WTC11 (cell line): ENCODE data around the gene KRT80. TPM values are rescaled to one million over a fixed set of nuclear protein-coding genes. Genes with fewer than 3 reads are reported as not detected.
A peak's percentile ranks its signal among the peaks of the same experiment; 100 is the strongest.

ENCODE experiments used
- ATAC-seq: fragments of 200-7000 bp; cut with Tn5 transposase; 2 replicates; pipeline ENCODE4 v1.10.0; 2021; ENCODE audit warnings: mild to moderate bottlenecking, moderate library complexity
- CTCF ChIA-PET: fragments of 300-600 bp; sonication (Branson Sonifier 250); formaldehyde crosslinking; loops from one replicate; lab custom pipeline; 2021; ENCODE audit warnings: antibody characterized with exemption; lab: Charles Lee
- POLR2A ChIA-PET: fragments of 350-600 bp; sonication (Branson Sonifier 250); formaldehyde crosslinking; loops from one replicate; lab custom pipeline; 2021; ENCODE audit warnings: antibody characterized with exemption; lab: Charles Lee
- DNase-seq: peaks from one replicate; pipeline ENCODE4 v3.0.0; 2021; ENCODE audit warnings: low spot score
- H3K27ac Mint-ChIP-seq: 2 replicates; pipeline ENCODE4 v1.8.0; 2021; ENCODE audit warnings: mixed read lengths
- H3K27me3 Mint-ChIP-seq: 2 replicates; pipeline ENCODE4 v1.8.0; 2021; ENCODE audit warnings: low read depth, mild to moderate bottlenecking, moderate library complexity, mixed read lengths
- H3K36me3 Mint-ChIP-seq: 2 replicates; pipeline ENCODE4 v1.8.0; 2021; ENCODE audit warnings: mixed read lengths
- H3K4me1 Mint-ChIP-seq: 2 replicates; pipeline ENCODE4 v1.8.0; 2022; ENCODE audit warnings: mixed read lengths
- H3K4me3 Mint-ChIP-seq: 2 replicates; pipeline ENCODE4 v1.8.0; 2021; ENCODE audit warnings: mild to moderate bottlenecking, moderate library complexity, mixed read lengths
- H3K9me3 Mint-ChIP-seq: 2 replicates; pipeline ENCODE4 v1.8.0; 2021; ENCODE audit warnings: mixed read lengths
- CBFB ChIP-seq: sonication (generic); formaldehyde crosslinking; IDR thresholded peaks from 2 replicates; pipeline ENCODE4 v1.8.1; 2022; ENCODE audit warnings: mild to moderate bottlenecking, low read depth, missing genetic modification reagents
- CREB1 ChIP-seq: sonication (generic); formaldehyde crosslinking; IDR thresholded peaks from 2 replicates; pipeline ENCODE4 v1.8.0; 2023; ENCODE audit warnings: mild to moderate bottlenecking, missing genetic modification reagents
- EMX1 ChIP-seq: fragments of 250-450 bp; sonication (Bioruptor Pico); IDR thresholded peaks from 2 replicates; pipeline ENCODE4 v1.8.0; 2021; ENCODE audit warnings: mild to moderate bottlenecking
- ERG ChIP-seq: fragments of 250-450 bp; sonication (Bioruptor Pico); IDR thresholded peaks from 2 replicates; pipeline ENCODE4 v1.8.0; 2021; ENCODE audit warnings: mild to moderate bottlenecking
- FOXP4 ChIP-seq: sonication (generic); formaldehyde crosslinking; IDR thresholded peaks from 2 replicates; pipeline ENCODE4 v1.8.0; 2022; ENCODE audit warnings: mild to moderate bottlenecking, missing genetic modification reagents
- GABPB1 ChIP-seq: sonication (generic); formaldehyde crosslinking; IDR thresholded peaks from 2 replicates; pipeline ENCODE4 v1.8.1; 2023; ENCODE audit warnings: mild to moderate bottlenecking, missing genetic modification reagents
- GRHL2 ChIP-seq: fragments of 250-450 bp; sonication (Bioruptor Pico); IDR thresholded peaks from 2 replicates; pipeline ENCODE4 v1.8.0; 2022; ENCODE audit warnings: mild to moderate bottlenecking, moderate library complexity; ENCODE audit not compliant: insufficient replicate concordance, severe bottlenecking
- JAZF1 ChIP-seq: fragments of 250-450 bp; sonication (Bioruptor Pico); IDR thresholded peaks from 2 replicates; pipeline ENCODE4 v1.9.0; 2021; ENCODE audit warnings: moderate library complexity, mild to moderate bottlenecking, inconsistent platforms
- KAT7 ChIP-seq: sonication (generic); formaldehyde crosslinking; IDR thresholded peaks from 2 replicates; pipeline ENCODE4 v1.8.1; 2023; ENCODE audit warnings: missing genetic modification reagents, mild to moderate bottlenecking, borderline replicate concordance
- MAX ChIP-seq: sonication (generic); formaldehyde crosslinking; IDR thresholded peaks from 2 replicates; pipeline ENCODE4 v1.8.0; 2022; ENCODE audit warnings: mild to moderate bottlenecking, missing genetic modification reagents
- MYBL2 ChIP-seq: sonication (generic); formaldehyde crosslinking; IDR thresholded peaks from 2 replicates; pipeline ENCODE4 v1.8.1; 2023; ENCODE audit warnings: mild to moderate bottlenecking, moderate library complexity, missing genetic modification reagents
- NFATC4 ChIP-seq: fragments of 250-450 bp; sonication (Bioruptor Pico); IDR thresholded peaks from 2 replicates; pipeline ENCODE4 v1.9.0; 2021; ENCODE audit warnings: mild to moderate bottlenecking
- NFYB ChIP-seq: sonication (generic); formaldehyde crosslinking; conservative IDR thresholded peaks from 2 replicates; pipeline ENCODE4 v1.8.0; 2022; ENCODE audit warnings: low read depth, missing genetic modification reagents
- PREB ChIP-seq: sonication (generic); formaldehyde crosslinking; IDR thresholded peaks from 2 replicates; pipeline ENCODE4 v1.8.1; 2022; ENCODE audit warnings: mild to moderate bottlenecking, missing genetic modification reagents, moderate library complexity, borderline replicate concordance
- SMAD3 ChIP-seq: sonication (generic); formaldehyde crosslinking; IDR thresholded peaks from 2 replicates; pipeline ENCODE4 v1.8.0; 2022; ENCODE audit warnings: missing genetic modification reagents, mild to moderate bottlenecking, borderline replicate concordance
- TP53 ChIP-seq: sonication (generic); formaldehyde crosslinking; IDR thresholded peaks from 2 replicates; pipeline ENCODE4 v1.8.1; 2023; ENCODE audit warnings: mild to moderate bottlenecking, missing genetic modification reagents
- ZNF232 ChIP-seq: sonication (generic); formaldehyde crosslinking; IDR thresholded peaks from 2 replicates; pipeline ENCODE4 v1.8.0; 2022; ENCODE audit warnings: mild to moderate bottlenecking, missing genetic modification reagents
- ZNF317 ChIP-seq: sonication (generic); formaldehyde crosslinking; IDR thresholded peaks from 2 replicates; pipeline ENCODE4 v1.8.1; 2023; ENCODE audit warnings: low read depth, mild to moderate bottlenecking, moderate library complexity, missing genetic modification reagents, borderline replicate concordance
- ZNF671 ChIP-seq: fragments of 250-450 bp; sonication (Bioruptor Pico); IDR thresholded peaks from 2 replicates; pipeline ENCODE4 v1.8.0; 2021; ENCODE audit warnings: mild to moderate bottlenecking
- ZSCAN18 ChIP-seq: fragments of 250-450 bp; sonication (Bioruptor Pico); IDR thresholded peaks from 2 replicates; pipeline ENCODE4 v2.1.2; 2022; ENCODE audit warnings: mild to moderate bottlenecking, moderate library complexity
- total RNA-seq: library from RNA; stranded (reverse); gene quantifications from 3 replicates; pipeline ENCODE4 v1.2.3, GENCODE V29; 2021

KRT80 gene
- total RNA-seq, 1 experiment from 2014 or later, result 0.11 TPM

- TF ChIP-seq GRHL2 (CRISPR knock-in tag), result no peak
Observed at GRCh38 chr12:52130711-52131110, 61.1 kb downstream of the KRT80 start (continued).

GRCh38 chr12:52127683-52128450 is 63.9 kb downstream of the KRT80 start:
- no peak overlapping the region for H3K4me3 Mint-ChIP-seq
- ChIA-PET POLR2A (interaction anchor here (0.7 kb wide), 1 partner anchor 46 kb away, joined by 4 read pairs; no protein-coding TSS in a partner anchor), CTCF (interaction anchor here (0.6 to 13.2 kb wide), 6 partner anchors 8 to 243 kb away, joined by 3 to 435 read pairs (median 4); no protein-coding TSS in a partner anchor)

GRCh38 chr12:52126605-52127578 is 64.9 kb downstream of the KRT80 start:
- no peaks in the 10 kb centered on the region for H3K36me3 Mint-ChIP-seq
- H3K4me1 Mint-ChIP-seq, result peaks cover 79% of the 10 kb centered on the region
- H3K27ac Mint-ChIP-seq, result peak overlapping the region; percentile 97
- DNase-seq (no peak), ATAC-seq (no peak)
- H3K9me3 Mint-ChIP-seq, result no peaks in the 10 kb centered on the region
- ChIA-PET POLR2A (no interaction called here), CTCF (interaction anchor here (0.6 to 13.2 kb wide), 9 partner anchors 10 to 751 kb away, joined by 3 to 435 read pairs (median 9); partner anchors contain the start of gene ATG101)
- no peak overlapping the region for H3K4me3 Mint-ChIP-seq
- H3K27me3 Mint-ChIP-seq, result no peaks in the 10 kb centered on the region
- no peak for TF ChIP-seq EMX1 (CRISPR knock-in tag)
- TF ChIP-seq NFYB (CRISPR knock-in tag), result no peak
- TF ChIP-seq ZNF317, result peak; percentile 76
- no peak for TF ChIP-seq CREB1

More at GRCh38 chr12:52127683-52128450, 63.9 kb downstream of the KRT80 start:
- peaks cover 69% of the 10 kb centered on the region for H3K4me1 Mint-ChIP-seq
- ATAC-seq, result no peak
- peak overlapping the region; percentile 97 for H3K27ac Mint-ChIP-seq
- H3K27me3 Mint-ChIP-seq, result no peaks in the 10 kb centered on the region
- no peak for DNase-seq
- no peaks in the 10 kb centered on the region for H3K36me3 Mint-ChIP-seq
- TF ChIP-seq CBFB (CRISPR knock-in tag) (no peak), ZNF671 (no peak), PREB (no peak), MYBL2 (no peak), FOXP4 (CRISPR knock-in tag) (no peak), ZNF317 (no peak), ZSCAN18 (CRISPR knock-in tag) (no peak)
- H3K9me3 Mint-ChIP-seq, result no peaks in the 10 kb centered on the region

GRCh38 chr12:52126050-52126604 is 65.7 kb downstream of the KRT80 start:
- ATAC-seq, result no peak
- Mint-ChIP-seq H3K27ac (peak overlapping the region; percentile 97), H3K4me1 (peaks cover 81% of the 10 kb centered on the region), H3K36me3 (no peaks in the 10 kb centered on the region), H3K9me3 (no peaks in the 10 kb centered on the region), H3K27me3 (0 out of 2 replicates have a peak, but pooled peaks cover 4% of the 10 kb centered on the region), H3K4me3 (peak overlapping the region; percentile 27; the same call in 1 of the 2 replicates)
- DNase-seq, result no peak
- CTCF ChIA-PET, result interaction anchor here (0.6 to 13.2 kb wide), 24 partner anchors 10 to 752 kb away, joined by 3 to 435 read pairs (median 4); partner anchors contain the start of genes ATG101 and SMIM41
- POLR2A ChIA-PET, result interaction anchor here (0.5 to 0.6 kb wide), 2 partner anchors 93 to 1339 kb away, joined by 3 read pairs; no protein-coding TSS in a partner anchor
- TF ChIP-seq GABPB1, result no peak
- no peak for TF ChIP-seq ERG (CRISPR knock-in tag)
- TF ChIP-seq NFATC4 (CRISPR knock-in tag), result no peak
- no peak for TF ChIP-seq KAT7 (CRISPR knock-in tag)
- TF ChIP-seq ZNF232 (CRISPR knock-in tag), result no peak
- no peak for TF ChIP-seq TP53 (CRISPR knock-in tag)
- TF ChIP-seq JAZF1, result no peak
- TF ChIP-seq SMAD3 (CRISPR knock-in tag), result no peak
- TF ChIP-seq ZNF317, result no peak
- no peak for TF ChIP-seq MAX (CRISPR knock-in tag)
